ENCODE results near the gene TYMS. TPM values are rescaled to one million over a fixed set of nuclear protein-coding genes. Genes with fewer than 3 reads are reported as not detected.

The TYMS gene
- total and polyA plus RNA-seq, 9 of the 15 experiments (the other 6 are each of a cell fraction or from before 2014, with no cell fraction given), result 69.1 to 409 (median 175) TPM

GRCh38 chr18:712401-713134 lies 55.1 kb downstream of the TYMS start, which contains the start of gene ENOSF1 (continued):
- TF ChIP-seq CTCFL (IDR thresholded peaks at IDR 0.05; ENCODE audit: borderline replicate concordance, insufficient read depth, low read depth, low read length, poor library complexity, severe bottlenecking), result peak; percentile 56
- no peak for TF ChIP-seq TRIM28 (IDR thresholded peaks at IDR 0.05)
- peak; percentile 79 to 89 (median 83) for TF ChIP-seq CTCF (IDR thresholded peaks at IDR 0.05 in 2 of 3, conservative IDR thresholded peaks at IDR 0.05 in 1 of 3; ENCODE audit: insufficient read depth in 2 of 3, low read depth in 1 of 3, low read length in 3 of 3)
- TF ChIP-seq HDGF (IDR thresholded peaks at IDR 0.05), result no peak
- TF ChIP-seq ESRRB (CRISPR knock-in tag; IDR thresholded peaks at IDR 0.05; ENCODE audit: borderline replicate concordance), result no peak
- no peak for TF ChIP-seq ID3 (CRISPR knock-in tag; IDR thresholded peaks at IDR 0.05)
- TF ChIP-seq ID3 (tag; IDR thresholded peaks at IDR 0.05), result peak; percentile 44; the same call in 1 of the 2 replicates
- TF ChIP-seq SMAD3 (CRISPR knock-in tag; conservative IDR thresholded peaks at IDR 0.05), result no peak
- TF ChIP-seq ZNF511 (CRISPR knock-in tag; IDR thresholded peaks at IDR 0.05), result peak; percentile 98
- TF ChIP-seq NFYB (IDR thresholded peaks at IDR 0.05; ENCODE audit: extremely low read depth, insufficient read length), result no peak
- TF ChIP-seq CBFA2T2 (conservative IDR thresholded peaks at IDR 0.05), result no peak
- TF ChIP-seq SMAD1 (IDR thresholded peaks at IDR 0.05; ENCODE audit: low read depth, low read length, partially characterized antibody), result no peak
- peak; percentile 27; the same call in 1 of the 2 replicates for TF ChIP-seq NCOA1 (IDR thresholded peaks at IDR 0.05; ENCODE audit: low read depth)
- peak; percentile 43; the same call in 1 of the 2 replicates for TF ChIP-seq USF2 (CRISPR knock-in tag; IDR thresholded peaks at IDR 0.05)
- peak; percentile 25 to 41; a peak in 2 of 4 replicates for TF ChIP-seq TRIM24 (IDR thresholded peaks at IDR 0.05)
- peak; percentile 72; the same call in 1 of the 2 replicates for TF ChIP-seq HMGXB4 (CRISPR knock-in tag; IDR thresholded peaks at IDR 0.05)
- TF ChIP-seq CBFB (CRISPR knock-in tag; IDR thresholded peaks at IDR 0.05), result peak; percentile 80; the same call in 1 of the 2 replicates
- peak; percentile 10 for TF ChIP-seq HMGN3 (IDR thresholded peaks at IDR 0.05; ENCODE audit: borderline replicate concordance, extremely low read depth, insufficient read length, low read depth, low read length)
- TF ChIP-seq PRPF4 (IDR thresholded peaks at IDR 0.05; ENCODE audit: insufficient read depth, low read depth, low read length, poor library complexity, severe bottlenecking), result peak; percentile 53
